GM21526 (cell line): Measurements from ENCODE around the gene F8.

Experiments
- ATAC-seq: cut with Tn5 transposase; IDR thresholded peaks from one replicate; pipeline ENCODE4 v1.9.1; 2021; ENCODE audit warnings: moderate library complexity; ENCODE audit not compliant: unreplicated experiment, low FRiP score

F8 gene

DNA sequence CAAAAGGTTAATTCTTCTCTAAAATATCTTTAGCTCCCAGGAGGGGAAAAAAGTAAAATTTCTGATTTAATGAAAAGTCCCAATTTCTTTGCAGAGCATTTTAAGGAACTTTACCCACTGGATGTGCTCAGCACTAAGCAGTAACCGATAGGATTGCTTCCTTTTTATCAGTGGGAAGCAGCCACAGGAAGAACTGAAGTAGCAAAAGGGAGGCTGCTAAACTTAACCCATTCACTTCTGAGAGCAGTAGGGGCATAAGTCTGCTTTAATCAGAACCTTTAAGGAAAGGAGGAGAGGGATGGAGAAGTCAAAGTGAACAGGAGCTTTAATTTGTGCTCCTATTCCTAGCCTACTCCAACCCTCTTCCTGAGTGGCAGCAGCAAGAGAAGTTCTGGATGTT lies at the start of gene F8:
Gene F8, minus strand, starts transcription at position 139 of the 400 bp plus-strand sequence. CDS start 171 bp downstream, outside the sequence.
- no peak for ATAC-seq

DNA sequence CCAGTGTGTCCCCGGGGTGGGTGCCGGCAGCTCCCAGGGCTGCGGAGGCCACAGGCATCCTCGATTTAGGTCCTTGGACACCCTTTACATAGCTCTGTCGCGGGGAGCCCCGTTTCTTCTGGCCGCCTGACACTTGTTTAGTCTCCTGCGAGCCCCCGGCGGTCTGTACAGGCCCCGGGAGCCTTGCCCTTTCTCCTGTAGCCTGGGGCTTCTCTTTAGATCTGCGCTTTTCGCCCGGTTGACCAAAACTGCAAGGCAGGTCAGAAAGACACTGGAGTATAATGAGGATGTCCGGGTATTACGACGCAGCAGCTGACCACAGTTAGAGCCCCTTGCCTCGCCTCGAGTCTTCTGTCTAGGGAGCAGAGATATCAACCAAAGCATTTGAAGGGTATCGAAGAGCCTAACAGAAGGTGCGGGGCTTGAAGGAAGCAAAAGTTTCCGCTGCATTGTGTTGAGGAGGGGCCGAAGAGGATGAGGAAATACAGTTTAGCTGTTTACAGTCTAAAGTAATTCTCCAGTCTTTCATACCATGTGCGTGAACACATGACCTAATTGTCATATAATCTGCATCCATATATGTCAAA lies 49.3 kb upstream of the F8 start:
- ATAC-seq, result no peak

- peak; percentile 84 for ATAC-seq
These were observed 48.6 kb upstream of the F8 start, which contains the start of the genes BRCC3, CMC4 and MTCP1 for GRCh38 chrX:155070975-155071693. Gene BRCC3, plus strand, starts transcription at chrX:155071508. Its CDS starts 20 bp downstream, at chrX:155071528. Gene CMC4, minus strand, starts transcription at chrX:155071136. Its CDS starts 7,113 bp downstream, at chrX:155064023. Gene MTCP1, minus strand, starts transcription at chrX:155071136. Its CDS starts 5,126 bp downstream, at chrX:155066010.

DNA sequence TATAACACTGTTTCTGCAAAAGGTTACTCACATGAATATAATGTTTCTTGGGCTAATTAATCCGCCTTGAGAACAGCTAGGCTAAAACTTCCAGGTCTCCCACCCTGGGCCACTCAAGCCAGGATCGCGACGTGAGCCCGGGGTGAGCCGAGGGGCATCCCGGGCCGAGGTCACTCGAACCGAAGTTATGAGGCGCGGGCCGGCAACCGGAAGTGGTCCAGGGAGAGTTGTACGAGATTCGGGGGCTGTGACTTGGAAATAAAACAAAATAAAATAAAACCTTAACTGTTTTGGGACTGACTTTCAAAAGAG lies 48.1 kb upstream of the F8 start:
- peak; percentile 19 for ATAC-seq

GRCh38 chrX:155070038-155070437 lies 47.5 kb upstream of the F8 start:
- ATAC-seq, result no peak

DNA sequence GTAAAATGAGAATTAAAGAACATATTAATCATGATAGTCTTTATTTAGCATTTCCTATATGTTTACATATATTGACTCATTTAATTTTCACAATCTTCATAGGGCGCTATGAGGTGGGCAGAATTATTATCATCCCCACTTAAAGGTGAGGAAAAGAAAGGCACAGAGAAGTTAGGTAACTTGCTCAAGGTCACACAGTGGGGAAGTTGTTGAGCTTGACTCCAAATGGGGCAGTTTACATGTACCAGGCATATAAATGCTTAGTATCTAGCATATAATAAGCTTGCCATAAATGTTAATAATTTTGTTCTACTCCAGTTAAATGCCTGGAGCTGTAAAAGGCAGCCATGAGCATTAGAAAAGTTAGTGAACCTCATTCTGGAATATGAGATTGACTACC lies 46.9 kb upstream of the F8 start:
- no peak for ATAC-seq

DNA sequence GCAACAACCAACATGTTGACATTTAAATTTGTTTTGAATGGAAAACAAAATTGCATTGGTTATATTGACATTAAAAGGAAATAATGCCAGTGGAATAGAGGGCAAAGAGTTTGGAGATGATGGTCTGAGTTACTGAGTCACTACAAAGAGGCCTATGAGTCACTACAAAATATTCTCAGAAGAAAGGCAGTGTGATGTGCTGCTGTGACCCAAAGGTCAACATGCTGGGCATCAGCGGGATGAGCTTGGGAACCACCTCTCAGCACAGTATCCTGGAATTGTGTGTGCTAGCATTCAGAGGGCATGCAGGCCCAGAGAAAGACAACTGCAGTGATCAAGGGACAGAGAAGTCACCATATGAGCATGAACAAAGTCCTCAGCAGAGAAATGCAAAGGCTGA lies 45.6 kb upstream of the F8 start:
- ATAC-seq, result no peak

GRCh38 chrX:155065035-155065734 lies 42.7 kb upstream of the F8 start:
- ATAC-seq, result no peak

GRCh38 chrX:155061760-155062159 lies 39.2 kb upstream of the F8 start:
- ATAC-seq, result no peak

DNA sequence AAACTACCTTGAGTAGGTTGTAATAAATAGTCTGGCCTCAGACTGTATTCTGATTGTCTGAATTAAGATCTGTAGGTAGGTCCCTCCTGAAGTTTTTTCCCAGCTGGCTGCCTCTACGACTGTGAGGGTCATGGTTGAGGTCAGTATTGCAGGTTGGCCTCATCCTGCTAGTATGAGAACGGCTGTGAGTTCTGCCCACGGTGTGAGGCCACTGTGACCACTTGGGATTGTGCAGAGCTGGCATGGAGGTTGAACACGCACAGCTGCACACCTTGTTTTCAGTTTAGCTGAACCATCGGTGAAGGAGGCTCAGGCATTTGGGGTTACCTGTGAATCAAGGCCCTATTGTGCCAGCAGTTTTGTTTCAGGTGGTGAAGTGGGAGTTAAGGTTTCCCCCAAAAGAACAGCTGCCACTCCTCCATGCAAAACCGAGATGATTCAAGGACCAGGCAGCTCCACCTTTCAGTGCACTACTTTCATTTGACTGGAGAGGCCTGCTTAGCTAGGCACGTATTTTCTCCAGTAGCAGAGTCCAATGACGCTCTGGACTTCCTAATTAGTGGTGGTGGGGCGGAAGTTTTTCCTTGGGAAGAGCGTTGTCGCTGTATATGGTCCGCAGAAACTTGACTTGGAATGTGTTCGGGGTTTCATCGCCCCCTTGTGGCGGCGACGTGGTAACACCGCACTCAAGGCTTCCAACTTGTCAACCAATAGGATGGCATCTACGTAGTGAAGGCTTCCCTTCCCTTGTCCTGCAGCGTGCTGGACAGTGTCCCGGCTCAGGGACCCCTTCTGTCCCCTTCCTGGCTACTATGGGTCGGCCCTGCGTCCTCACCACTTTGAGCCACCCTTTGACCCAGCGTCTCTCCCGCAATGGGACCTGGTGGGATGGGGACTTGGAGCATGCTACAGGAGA lies 34.6 kb upstream of the F8 start:
- ATAC-seq, result peak; percentile 79

GRCh38 chrX:155056471-155056870 lies 33.9 kb upstream of the F8 start:
- no peak for ATAC-seq

GRCh38 chrX:155055494-155055893 lies 33.0 kb upstream of the F8 start:
- ATAC-seq, result no peak

- ATAC-seq, result no peak
These were observed 31.7 kb upstream of the F8 start for GRCh38 chrX:155054255-155054654.

GRCh38 chrX:155053656-155054055 lies 31.1 kb upstream of the F8 start:
- ATAC-seq, result no peak

DNA sequence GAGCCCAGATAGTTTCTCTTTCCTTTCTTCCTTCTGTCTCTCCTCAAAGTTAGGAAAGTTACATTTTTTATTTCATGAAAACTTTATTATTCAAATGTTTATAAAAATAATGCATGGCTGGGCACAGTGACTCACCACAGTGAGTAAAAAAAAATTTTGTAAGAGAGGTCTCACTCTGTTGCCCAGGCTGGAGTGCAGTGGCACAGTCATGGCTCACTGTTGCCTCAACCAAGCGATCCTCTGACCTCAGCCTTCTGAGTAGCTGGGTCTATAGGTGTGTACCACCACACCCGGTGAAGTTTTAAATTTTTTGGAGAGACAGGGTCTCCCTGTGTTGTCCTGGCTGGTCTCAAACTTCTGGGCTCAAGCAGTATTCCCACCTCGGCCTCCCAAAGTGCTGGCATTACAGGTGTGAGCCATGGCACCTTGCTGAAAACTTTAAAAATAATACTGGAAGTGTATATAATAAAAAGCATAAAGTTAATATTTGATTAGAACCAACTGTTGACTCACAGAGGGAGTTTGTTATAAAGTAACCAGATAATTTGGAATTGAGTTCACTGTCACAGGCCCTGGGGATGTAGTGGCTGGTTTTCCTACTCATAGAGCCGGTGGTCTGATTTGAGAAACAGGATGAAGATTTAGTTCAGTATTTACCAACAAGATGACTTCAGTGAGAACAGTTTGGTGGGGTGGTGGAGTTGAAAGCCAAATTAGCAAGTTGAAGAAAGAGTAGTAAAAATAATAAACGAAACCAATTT lies 30.4 kb upstream of the F8 start:
- no peak for ATAC-seq

GRCh38 chrX:155048977-155049619 lies 26.6 kb upstream of the F8 start:
- ATAC-seq, result no peak

DNA sequence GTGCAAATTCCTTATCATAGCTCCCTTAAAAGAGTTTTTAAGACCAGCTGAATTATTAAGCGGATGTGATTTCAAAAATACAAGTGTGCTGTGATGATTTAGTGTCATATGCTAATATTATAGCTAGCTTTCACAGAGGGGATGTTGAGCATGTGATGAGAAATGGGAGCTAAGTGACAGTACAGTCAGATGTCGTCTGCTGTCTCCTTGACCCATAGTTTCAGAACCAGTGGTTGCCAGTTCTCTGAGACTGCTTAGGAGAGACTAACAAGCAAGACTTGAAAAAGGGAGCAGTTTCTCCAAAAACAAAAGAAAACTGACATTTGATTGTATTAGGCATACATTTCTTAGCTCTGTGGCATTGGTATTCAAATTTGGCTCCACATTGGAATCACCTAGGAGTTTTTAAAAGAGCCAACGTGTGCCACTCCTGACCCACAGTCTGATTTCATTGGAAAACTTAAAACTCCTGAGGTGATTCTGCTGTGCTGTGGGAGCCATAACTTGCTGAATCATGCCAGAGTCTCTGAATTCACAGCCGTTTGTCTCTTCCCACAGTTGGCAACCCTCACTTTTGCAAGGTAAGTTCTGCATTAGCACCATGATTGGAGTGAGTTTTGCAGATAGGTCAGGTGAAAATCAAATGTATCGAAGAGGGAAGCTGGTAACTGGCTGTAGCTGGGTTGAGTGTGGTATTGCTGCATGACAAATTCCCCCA lies 24.4 kb upstream of the F8 start:
- no peak for ATAC-seq

DNA sequence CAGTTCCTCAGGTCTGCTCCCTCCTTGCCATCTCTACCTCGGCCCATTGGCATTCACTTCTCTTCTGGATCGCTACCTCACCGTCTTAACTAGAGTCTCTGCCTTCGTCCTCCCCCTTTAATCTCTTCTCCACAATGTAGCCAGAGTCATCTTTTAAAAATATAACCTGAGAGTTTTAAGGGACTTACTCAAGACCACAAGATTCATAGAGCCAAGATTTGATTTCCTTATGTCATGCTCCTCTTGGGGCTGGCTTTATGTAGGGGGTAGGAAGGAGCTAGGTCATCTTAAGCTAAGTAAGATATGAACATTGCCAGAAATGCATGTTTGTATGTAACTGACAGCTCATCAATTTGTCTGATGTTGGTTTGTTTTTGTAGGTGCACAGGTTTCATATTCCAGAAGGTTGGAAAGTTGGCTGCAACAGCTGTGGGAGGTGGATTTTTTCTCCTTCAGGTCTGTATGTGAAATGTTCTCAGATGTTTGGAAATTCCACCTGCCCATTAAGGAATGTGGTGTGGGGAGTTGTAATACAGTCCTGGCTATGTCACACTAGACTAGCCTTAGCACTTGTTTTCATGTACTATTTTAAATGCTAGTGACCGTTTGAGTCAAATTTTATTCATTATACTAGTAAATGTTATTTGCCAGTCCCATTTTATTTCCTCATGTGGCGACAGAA lies 23.7 kb upstream of the F8 start:
- no peak for ATAC-seq
